MM.1S (cell line): ENCODE measurements around the gene UBAC1.

Source experiments
- EZH2 ChIP-seq: fragments of 300-600 bp; sonication (generic); optimal IDR thresholded peaks from 2 replicates; pipeline ENCODE3; 2017; ENCODE audit warnings: low read depth, mild to moderate bottlenecking, antibody characterized with exemption, low read length, mixed read lengths
- EZH2phosphoT487 ChIP-seq: fragments of 300-600 bp; sonication (generic); IDR thresholded peaks from 2 replicates; pipeline ENCODE4 v1.6.1; 2018; ENCODE audit warnings: antibody characterized with exemption, low read length
- TF ChIP-seq, protein P1 (sequence below): fragments of 300-600 bp; sonication (generic); IDR thresholded peaks from 2 replicates; pipeline ENCODE4 v1.5.1; 2016; ENCODE audit warnings: antibody characterized with exemption, low read length, mixed read lengths

DNA sequence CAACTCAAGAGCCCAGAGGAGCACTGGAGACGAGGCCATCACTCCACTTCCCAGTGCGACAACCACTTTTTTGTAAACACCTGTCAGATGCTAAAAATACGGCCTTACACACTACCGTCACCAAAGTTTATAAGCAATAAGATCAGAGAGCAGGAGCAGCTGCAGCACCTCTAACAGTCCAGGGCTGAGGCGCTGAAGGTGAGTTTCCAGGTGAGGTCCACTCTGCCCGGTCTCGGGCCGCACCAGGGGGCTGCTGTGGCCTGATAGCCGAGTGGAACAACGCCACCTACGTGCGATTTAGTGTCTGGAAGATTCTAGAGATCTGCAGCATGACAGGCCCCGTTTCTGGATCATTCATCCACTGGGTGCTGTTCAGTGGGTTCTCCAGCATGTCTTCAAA is 28.1 kb downstream of the UBAC1 start:
- TF ChIP-seq EZH2 (no peak), EZH2phosphoT487 (no peak)
- TF ChIP-seq, protein P1, sequence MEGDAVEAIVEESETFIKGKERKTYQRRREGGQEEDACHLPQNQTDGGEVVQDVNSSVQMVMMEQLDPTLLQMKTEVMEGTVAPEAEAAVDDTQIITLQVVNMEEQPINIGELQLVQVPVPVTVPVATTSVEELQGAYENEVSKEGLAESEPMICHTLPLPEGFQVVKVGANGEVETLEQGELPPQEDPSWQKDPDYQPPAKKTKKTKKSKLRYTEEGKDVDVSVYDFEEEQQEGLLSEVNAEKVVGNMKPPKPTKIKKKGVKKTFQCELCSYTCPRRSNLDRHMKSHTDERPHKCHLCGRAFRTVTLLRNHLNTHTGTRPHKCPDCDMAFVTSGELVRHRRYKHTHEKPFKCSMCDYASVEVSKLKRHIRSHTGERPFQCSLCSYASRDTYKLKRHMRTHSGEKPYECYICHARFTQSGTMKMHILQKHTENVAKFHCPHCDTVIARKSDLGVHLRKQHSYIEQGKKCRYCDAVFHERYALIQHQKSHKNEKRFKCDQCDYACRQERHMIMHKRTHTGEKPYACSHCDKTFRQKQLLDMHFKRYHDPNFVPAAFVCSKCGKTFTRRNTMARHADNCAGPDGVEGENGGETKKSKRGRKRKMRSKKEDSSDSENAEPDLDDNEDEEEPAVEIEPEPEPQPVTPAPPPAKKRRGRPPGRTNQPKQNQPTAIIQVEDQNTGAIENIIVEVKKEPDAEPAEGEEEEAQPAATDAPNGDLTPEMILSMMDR, result no peak
